Measurements from ENCODE around the gene HAGHL.
"Not testable (repeated sequence)": the region's sequence is repeated elsewhere in the genome, so short reads cannot be mapped to it uniquely, and the experiment has no call there.

The HAGHL gene

GRCh38 chr16:774086-775001 lies 47.4 kb downstream of the HAGHL start:
- DNase-seq = no peak

- DNase-seq = no peak
These were observed 48.4 kb downstream of the HAGHL start for GRCh38 chr16:775236-775796.

- not testable (repeated sequence) for DNase-seq
These were observed 49.4 kb downstream of the HAGHL start for GRCh38 chr16:776298-776697.

GRCh38 chr16:776824-777223 lies 49.9 kb downstream of the HAGHL start:
- DNase-seq = no peak

GRCh38 chr16:777826-778225 lies 50.9 kb downstream of the HAGHL start:
- DNase-seq = no peak

- no peak for DNase-seq
These were observed 51.5 kb downstream of the HAGHL start for GRCh38 chr16:778447-778846.

GRCh38 chr16:778909-779527 lies 52.1 kb downstream of the HAGHL start:
- no peak for DNase-seq

Measured in inflammatory macrophage (primary cell).